GM12873 (cell line): ENCODE data around the gene PRKCSH.

Experiments used
- CTCF ChIP-seq: IDR thresholded peaks from 2 replicates; pipeline ENCODE4 v1.5.1; 2012; ENCODE audit warnings: low read depth, mild to moderate bottlenecking, moderate library complexity, low read length, control low read depth; ENCODE audit not compliant: insufficient read depth; ENCODE audit errors: missing control alignments

Gene PRKCSH

GRCh38 chr19:11444059-11444458 is 8.6 kb downstream of the PRKCSH start:
- no peak for TF ChIP-seq CTCF

GRCh38 chr19:11445141-11445540 is 9.7 kb downstream of the PRKCSH start:
- no peak for TF ChIP-seq CTCF

GRCh38 chr19:11446271-11446651 is 10.8 kb downstream of the PRKCSH start:
- no peak for TF ChIP-seq CTCF

- peak; percentile 69 for TF ChIP-seq CTCF
Observed at GRCh38 chr19:11446652-11447301, 11.3 kb downstream of the PRKCSH start.

- TF ChIP-seq CTCF, result no peak
Observed at GRCh38 chr19:11447347-11448262, 12.2 kb downstream of the PRKCSH start.

GRCh38 chr19:11448410-11448809 is 13.0 kb downstream of the PRKCSH start:
- no peak for TF ChIP-seq CTCF

GRCh38 chr19:11448923-11449554 is 13.6 kb downstream of the PRKCSH start:
- no peak for TF ChIP-seq CTCF
